ENCODE data around the gene PLPP6. TPM values are rescaled to one million over a fixed set of nuclear protein-coding genes. Genes with fewer than 3 reads are reported as not detected.

The PLPP6 gene
- total and polyA plus RNA-seq, 5 experiments from 2014 or later, result 4.9 to 23.6 (median 6.1) TPM

- Mint-ChIP-seq H3K4me1 (peaks cover 36 to 80% (median 73%) of the 10 kb centered on the region in 4 donors), H3K4me3 (peak overlapping the region; percentile 89 to 99 (median 94)), H3K9me3 (no peaks in the 10 kb centered on the region), H3K27ac (peak overlapping the region; percentile 69 to 97 (median 95)), H3K27me3 (peaks cover 0 to 4% (median 0%) of the 10 kb centered on the region in 5 donors), H3K36me3 (peaks cover 0 to 2% (median 0%) of the 10 kb centered on the region in 3 donors)
- no peak for ATAC-seq
- no peak for DNase-seq
- POLR2A ChIA-PET, result interaction anchor here (0.7 to 6.3 kb wide), 4 partner anchors 15 to 1263 kb away, joined by 3 to 142 read pairs (median 23); partner anchors contain the start of genes AK3, CDC37L1 and JAK2
Observed at GRCh38 chr9:4663956-4664355, 1.9 kb downstream of the PLPP6 start.

- Mint-ChIP-seq H3K4me1 (peaks cover 36 to 86% (median 73%) of the 10 kb centered on the region in 4 donors), H3K27me3 (no peaks in the 10 kb centered on the region)
Observed at GRCh38 chr9:4665357-4665756, 3.3 kb downstream of the PLPP6 start.

GRCh38 chr9:4666042-4666699, 4.1 kb downstream of the PLPP6 start, which contains the start of gene SPATA6L:
Gene SPATA6L, minus strand, starts transcription at chr9:4666480. Its CDS starts 230 bp downstream, at chr9:4666250.
- POLR2A ChIA-PET, result interaction anchor here (0.6 to 6.3 kb wide), 9 partner anchors 12 to 1139 kb away, joined by 3 to 142 read pairs (median 4); partner anchors contain the start of genes AK3, CDC37L1 and RCL1
- H3K4me1 Mint-ChIP-seq, result peaks cover 38 to 89% (median 73%) of the 10 kb centered on the region in 4 donors
- no peaks in the 10 kb centered on the region for H3K9me3 Mint-ChIP-seq
- peak within 1 kb of the TSS; percentile 85 to 99 (median 90) for H3K4me3 Mint-ChIP-seq
- no peaks in the 10 kb centered on the region for H3K27me3 Mint-ChIP-seq
- ATAC-seq, result peak; percentile 21 to 41
- no peaks in the 10 kb centered on the region for H3K36me3 Mint-ChIP-seq
- H3K27ac Mint-ChIP-seq, result peak within 1 kb of the TSS; percentile 84 to 97 (median 95)
- peak in 9 of 10 donors; percentile 36 to 73 (median 47) for DNase-seq

More at GRCh38 chr9:4665357-4665756, 3.3 kb downstream of the PLPP6 start:
- Mint-ChIP-seq H3K9me3 (no peaks in the 10 kb centered on the region), H3K36me3 (no peaks in the 10 kb centered on the region), H3K27ac (peak overlapping the region; percentile 84 to 97 (median 95)), H3K4me3 (peak overlapping the region; percentile 85 to 99 (median 90))
- POLR2A ChIA-PET, result interaction anchor here (0.7 to 6.3 kb wide), 9 partner anchors 13 to 1138 kb away, joined by 3 to 142 read pairs (median 4); partner anchors contain the start of genes AK3, CDC37L1 and RCL1
- DNase-seq (no peak), ATAC-seq (no peak)

- peak overlapping the region; percentile 5 to 95 (median 86) for H3K27ac Mint-ChIP-seq
- H3K4me3 Mint-ChIP-seq, result peak overlapping the region; percentile 0 to 99 (median 64)
- no peaks in the 10 kb centered on the region for H3K27me3 Mint-ChIP-seq
- peak; percentile 75 to 78 for ATAC-seq
- H3K4me1 Mint-ChIP-seq, result peaks cover 32 to 78% (median 64%) of the 10 kb centered on the region in 4 donors
- H3K9me3 Mint-ChIP-seq, result no peaks in the 10 kb centered on the region
- POLR2A ChIA-PET, result interaction anchor here (0.5 to 1.8 kb wide), 8 partner anchors 9 to 1140 kb away, joined by 3 to 37 read pairs (median 4); partner anchors contain the start of genes AK3 and CDC37L1
- DNase-seq, result peak in 6 of 10 donors; percentile 30 to 71 (median 62)
- no peaks in the 10 kb centered on the region for H3K36me3 Mint-ChIP-seq
Observed at GRCh38 chr9:4667681-4668080, 5.6 kb downstream of the PLPP6 start.

GRCh38 chr9:4668604-4669003, 6.5 kb downstream of the PLPP6 start:
- peak overlapping the region in 2 of 10 donors; percentile 36 to 60 for H3K4me3 Mint-ChIP-seq
- peak overlapping the region in 9 of 10 donors; percentile 18 to 95 (median 75) for H3K27ac Mint-ChIP-seq
- DNase-seq, result no peak
- POLR2A ChIA-PET, result interaction anchor here (1.0 to 1.8 kb wide), 3 partner anchors 9 to 72 kb away, joined by 3 to 37 read pairs (median 10); partner anchors contain the start of genes AK3 and CDC37L1
- no peak for ATAC-seq
- H3K27me3 Mint-ChIP-seq, result no peaks in the 10 kb centered on the region
- H3K4me1 Mint-ChIP-seq, result peaks cover 30 to 68% (median 55%) of the 10 kb centered on the region in 4 donors
- no peaks in the 10 kb centered on the region for H3K9me3 Mint-ChIP-seq
- H3K36me3 Mint-ChIP-seq, result no peaks in the 10 kb centered on the region

GRCh38 chr9:4669890-4670289, 7.8 kb downstream of the PLPP6 start:
- DNase-seq, result no peak
- Mint-ChIP-seq H3K9me3 (no peaks in the 10 kb centered on the region), H3K4me1 (peaks cover 23 to 56% (median 43%) of the 10 kb centered on the region in 4 donors), H3K4me3 (no peak overlapping the region), H3K27me3 (no peaks in the 10 kb centered on the region), H3K36me3 (no peaks in the 10 kb centered on the region), H3K27ac (peak overlapping the region in 2 of 10 donors; percentile 36 to 72)
- no peak for ATAC-seq
- POLR2A ChIA-PET, result interaction anchor here (1.2 kb wide), 1 partner anchor 9 kb away, joined by 6 read pairs; the partner anchor contains the start of gene CDC37L1

GRCh38 chr9:4670591-4670990, 8.5 kb downstream of the PLPP6 start:
- POLR2A ChIA-PET, result interaction anchor here (1.2 kb wide), 1 partner anchor 9 kb away, joined by 6 read pairs; the partner anchor contains the start of gene CDC37L1
- Mint-ChIP-seq H3K27me3 (peaks cover 0 to 3% (median 0%) of the 10 kb centered on the region in 5 donors), H3K4me3 (peak overlapping the region in 1 of 10 donors; percentile 39), H3K27ac (peak overlapping the region; percentile 36 to 86 (median 68)), H3K4me1 (peaks cover 19 to 49% (median 36%) of the 10 kb centered on the region in 4 donors), H3K9me3 (no peaks in the 10 kb centered on the region), H3K36me3 (peaks cover 0 to 2% (median 2%) of the 10 kb centered on the region in 3 donors)
- DNase-seq (no peak), ATAC-seq (no peak)

- peaks cover 0 to 6% (median 5%) of the 10 kb centered on the region in 3 donors for H3K36me3 Mint-ChIP-seq
- no peak overlapping the region for H3K4me3 Mint-ChIP-seq
- peaks cover 0 to 5% (median 0%) of the 10 kb centered on the region in 5 donors for H3K27me3 Mint-ChIP-seq
- H3K9me3 Mint-ChIP-seq, result no peaks in the 10 kb centered on the region
- POLR2A ChIA-PET, result no interaction called here
- no peak overlapping the region for H3K27ac Mint-ChIP-seq
- ATAC-seq (no peak), DNase-seq (no peak)
- peaks cover 9 to 37% (median 25%) of the 10 kb centered on the region in 4 donors for H3K4me1 Mint-ChIP-seq
Observed at GRCh38 chr9:4671737-4672136, 9.6 kb downstream of the PLPP6 start.

GRCh38 chr9:4674783-4675182, 12.7 kb downstream of the PLPP6 start:
- H3K4me1 Mint-ChIP-seq, result peaks cover 3 to 14% (median 6%) of the 10 kb centered on the region in 4 donors
- ATAC-seq (no peak), DNase-seq (no peak)
- peaks cover 0 to 5% (median 0%) of the 10 kb centered on the region in 5 donors for H3K27me3 Mint-ChIP-seq
- no peak overlapping the region for H3K27ac Mint-ChIP-seq
- no peak overlapping the region for H3K4me3 Mint-ChIP-seq
- H3K9me3 Mint-ChIP-seq, result no peaks in the 10 kb centered on the region
- H3K36me3 Mint-ChIP-seq, result peaks cover 0 to 6% (median 5%) of the 10 kb centered on the region in 3 donors
- POLR2A ChIA-PET, result interaction anchor here (1.5 to 9.4 kb wide), 2 partner anchors 11 to 66 kb away, joined by 4 to 142 read pairs; partner anchors contain the start of genes AK3, PLPP6 and SPATA6L

- DNase-seq (no peak), ATAC-seq (no peak)
- Mint-ChIP-seq H3K27me3 (peaks cover 0 to 5% (median 0%) of the 10 kb centered on the region in 5 donors), H3K4me1 (peaks cover 0 to 2% (median under 1%) of the 10 kb centered on the region in 4 donors), H3K9me3 (no peaks in the 10 kb centered on the region), H3K36me3 (peaks cover 0 to 6% (median 5%) of the 10 kb centered on the region in 3 donors), H3K27ac (no peak overlapping the region), H3K4me3 (no peak overlapping the region)
- POLR2A ChIA-PET, result interaction anchor here (0.8 to 9.4 kb wide), 5 partner anchors 9 to 1151 kb away, joined by 3 to 142 read pairs (median 5); partner anchors contain the start of genes AK3, PLPP6 and SPATA6L
Observed at GRCh38 chr9:4677392-4677791, 15.3 kb downstream of the PLPP6 start.

GRCh38 chr9:4678679-4679267, 16.7 kb downstream of the PLPP6 start:
- H3K27ac Mint-ChIP-seq, result no peak overlapping the region
- H3K36me3 Mint-ChIP-seq, result peaks cover 5 to 6% (median 6%) of the 10 kb centered on the region in 3 donors
- H3K27me3 Mint-ChIP-seq, result peaks cover 0 to 5% (median 0%) of the 10 kb centered on the region in 5 donors
- no peak overlapping the region for H3K4me3 Mint-ChIP-seq
- POLR2A ChIA-PET, result interaction anchor here (0.6 to 9.4 kb wide), 23 partner anchors 9 to 1152 kb away, joined by 3 to 142 read pairs (median 4); partner anchors contain the start of genes AK3, JAK2, PLPP6 and RCL1
- H3K4me1 Mint-ChIP-seq, result peaks cover 8 to 10% (median 9%) of the 10 kb centered on the region in 4 donors
- peak; percentile 35 to 39 for ATAC-seq
- no peaks in the 10 kb centered on the region for H3K9me3 Mint-ChIP-seq
- peak in 3 of 10 donors; percentile 7 to 54 (median 30) for DNase-seq
